ENCODE measurements around the gene ZNF503.

DNA sequence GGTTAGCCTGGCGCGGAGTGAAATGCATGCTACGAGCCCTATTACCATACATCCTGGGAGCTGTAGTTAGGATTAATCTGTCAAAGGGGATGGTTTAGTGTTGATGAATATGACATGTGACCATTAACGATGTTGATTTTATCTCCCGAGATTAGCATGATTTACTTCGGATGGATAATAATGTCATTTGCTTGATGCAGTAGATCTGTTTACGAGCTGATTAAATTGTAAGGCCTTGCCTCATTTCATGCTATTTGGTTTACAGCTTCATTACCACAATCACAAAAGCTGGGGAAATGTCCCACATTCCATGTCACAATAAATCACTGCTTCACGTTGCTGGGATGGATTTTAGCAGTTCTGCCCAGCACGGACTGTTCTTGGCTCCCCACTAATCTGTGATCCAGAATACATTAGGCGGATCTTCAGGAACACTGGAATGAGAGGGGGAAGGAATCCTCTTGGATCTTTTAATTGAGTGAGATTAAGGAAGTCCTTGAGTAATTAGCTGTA lies 22.3 kb downstream of the ZNF503 start:
- TF ChIP-seq, protein P1, sequence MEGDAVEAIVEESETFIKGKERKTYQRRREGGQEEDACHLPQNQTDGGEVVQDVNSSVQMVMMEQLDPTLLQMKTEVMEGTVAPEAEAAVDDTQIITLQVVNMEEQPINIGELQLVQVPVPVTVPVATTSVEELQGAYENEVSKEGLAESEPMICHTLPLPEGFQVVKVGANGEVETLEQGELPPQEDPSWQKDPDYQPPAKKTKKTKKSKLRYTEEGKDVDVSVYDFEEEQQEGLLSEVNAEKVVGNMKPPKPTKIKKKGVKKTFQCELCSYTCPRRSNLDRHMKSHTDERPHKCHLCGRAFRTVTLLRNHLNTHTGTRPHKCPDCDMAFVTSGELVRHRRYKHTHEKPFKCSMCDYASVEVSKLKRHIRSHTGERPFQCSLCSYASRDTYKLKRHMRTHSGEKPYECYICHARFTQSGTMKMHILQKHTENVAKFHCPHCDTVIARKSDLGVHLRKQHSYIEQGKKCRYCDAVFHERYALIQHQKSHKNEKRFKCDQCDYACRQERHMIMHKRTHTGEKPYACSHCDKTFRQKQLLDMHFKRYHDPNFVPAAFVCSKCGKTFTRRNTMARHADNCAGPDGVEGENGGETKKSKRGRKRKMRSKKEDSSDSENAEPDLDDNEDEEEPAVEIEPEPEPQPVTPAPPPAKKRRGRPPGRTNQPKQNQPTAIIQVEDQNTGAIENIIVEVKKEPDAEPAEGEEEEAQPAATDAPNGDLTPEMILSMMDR (conservative IDR thresholded peaks at IDR 0.05; ENCODE audit: low read length) = no peak
- TF ChIP-seq EZH2phosphoT487 (IDR thresholded peaks at IDR 0.05; ENCODE audit: borderline replicate concordance) = no peak
